GM19438 (cell line): ENCODE data around the gene HDAC9.

ENCODE experiments used
- ATAC-seq: cut with Tn5 transposase; IDR thresholded peaks from one replicate; pipeline ENCODE4 v1.9.1; 2021; ENCODE audit warnings: low read depth; ENCODE audit not compliant: unreplicated experiment

Gene HDAC9

GRCh38 chr7:18821554-18821953 lies 326.0 kb downstream of the HDAC9 start:
- ATAC-seq: no peak

DNA sequence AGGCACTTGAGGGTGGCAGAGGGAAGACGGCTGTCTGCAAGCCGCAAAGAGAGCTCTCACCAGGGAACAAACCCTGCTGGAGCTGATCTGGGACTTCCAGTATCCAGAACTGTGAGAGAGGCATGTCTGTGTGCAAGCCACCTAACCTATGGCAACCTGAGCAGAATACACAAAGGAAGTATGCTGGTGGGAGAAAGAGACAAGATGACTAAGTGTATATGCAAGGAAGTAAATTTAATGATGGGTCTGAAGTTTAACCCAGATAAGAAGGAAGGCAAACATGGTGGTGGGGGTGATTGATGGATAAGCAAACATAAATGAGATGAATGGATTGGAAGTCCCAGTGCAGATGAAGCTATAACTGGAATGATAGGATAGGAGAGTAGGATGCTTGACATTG lies 328.6 kb downstream of the HDAC9 start:
- no peak for ATAC-seq

DNA sequence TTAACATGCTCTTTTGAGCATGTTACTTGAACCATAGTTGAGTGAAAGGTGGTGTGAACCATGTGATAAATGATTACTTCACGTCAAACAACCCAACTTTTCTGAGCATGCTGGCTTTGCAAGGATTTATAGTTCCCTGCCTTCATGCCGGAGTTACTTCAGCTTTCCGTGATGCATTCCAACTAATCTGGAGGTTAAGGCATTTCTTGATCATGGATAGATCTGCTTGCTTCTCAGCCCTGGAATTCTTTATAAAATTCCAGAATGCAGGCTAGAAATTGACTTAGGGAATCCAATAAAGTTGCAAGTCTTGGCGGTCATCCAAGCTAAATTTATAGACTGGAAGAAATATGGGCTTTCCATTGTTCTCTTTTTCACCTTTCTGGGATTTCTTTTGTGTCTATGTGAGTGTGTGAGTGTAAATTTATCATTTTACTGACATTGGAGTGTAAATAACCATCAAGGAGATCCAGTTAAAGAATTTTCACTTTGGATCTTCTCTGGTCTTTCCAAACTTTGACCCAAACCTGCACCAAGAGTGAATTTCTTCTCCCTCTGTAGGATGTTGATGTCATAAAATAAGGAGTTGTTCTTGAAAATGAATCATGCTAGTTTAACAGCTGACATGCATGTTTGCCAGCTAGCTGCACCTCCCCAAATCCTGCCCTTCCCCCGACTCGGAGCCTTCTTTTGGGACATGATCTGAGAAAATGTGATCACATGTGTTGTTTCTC lies 332.9 kb downstream of the HDAC9 start:
- no peak for ATAC-seq

GRCh38 chr7:18828994-18829857 lies 333.7 kb downstream of the HDAC9 start:
- ATAC-seq: no peak

GRCh38 chr7:18829858-18830285 lies 334.3 kb downstream of the HDAC9 start:
- ATAC-seq: no peak

DNA sequence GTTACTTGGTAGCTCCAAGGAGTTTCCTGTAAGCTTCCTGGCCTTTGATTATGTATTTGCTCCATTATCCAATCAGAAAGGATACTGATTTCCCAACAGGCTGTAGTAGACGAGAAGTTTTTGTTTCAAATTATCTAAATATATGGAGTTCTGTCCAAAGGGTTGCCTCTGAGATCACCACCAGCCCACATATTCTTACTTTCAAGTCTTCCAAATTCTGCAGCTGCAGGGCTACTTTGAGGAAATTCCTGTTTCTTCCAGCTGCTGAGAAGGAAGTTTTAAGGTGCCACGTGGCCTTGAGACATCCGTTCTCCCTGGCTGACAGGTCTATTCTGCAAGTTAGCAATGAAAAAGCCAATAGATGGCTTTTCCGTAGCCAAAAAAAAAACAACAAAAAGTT lies 335.9 kb downstream of the HDAC9 start:
- no peak for ATAC-seq

- no peak for ATAC-seq
These were observed 336.4 kb downstream of the HDAC9 start for GRCh38 chr7:18831943-18832342.

DNA sequence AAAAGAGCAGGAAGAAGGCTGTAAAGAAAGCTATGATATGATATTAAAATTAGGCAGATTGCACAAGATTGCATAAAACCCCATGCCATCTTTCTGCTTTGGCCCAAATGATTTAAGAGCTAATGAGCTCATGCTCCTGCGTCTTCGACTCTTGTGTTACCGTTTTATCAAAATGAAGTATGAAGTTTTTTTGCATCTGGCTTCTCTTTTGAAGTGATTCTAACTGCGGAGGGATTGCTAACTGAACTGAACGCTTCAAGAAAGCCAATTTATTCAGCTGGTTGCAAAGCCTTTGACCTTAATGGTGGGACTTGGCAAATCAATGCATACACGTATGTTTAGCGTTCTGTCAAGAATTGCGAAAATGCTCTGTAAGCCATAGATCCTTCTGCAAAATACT lies 339.0 kb downstream of the HDAC9 start:
- no peak for ATAC-seq

DNA sequence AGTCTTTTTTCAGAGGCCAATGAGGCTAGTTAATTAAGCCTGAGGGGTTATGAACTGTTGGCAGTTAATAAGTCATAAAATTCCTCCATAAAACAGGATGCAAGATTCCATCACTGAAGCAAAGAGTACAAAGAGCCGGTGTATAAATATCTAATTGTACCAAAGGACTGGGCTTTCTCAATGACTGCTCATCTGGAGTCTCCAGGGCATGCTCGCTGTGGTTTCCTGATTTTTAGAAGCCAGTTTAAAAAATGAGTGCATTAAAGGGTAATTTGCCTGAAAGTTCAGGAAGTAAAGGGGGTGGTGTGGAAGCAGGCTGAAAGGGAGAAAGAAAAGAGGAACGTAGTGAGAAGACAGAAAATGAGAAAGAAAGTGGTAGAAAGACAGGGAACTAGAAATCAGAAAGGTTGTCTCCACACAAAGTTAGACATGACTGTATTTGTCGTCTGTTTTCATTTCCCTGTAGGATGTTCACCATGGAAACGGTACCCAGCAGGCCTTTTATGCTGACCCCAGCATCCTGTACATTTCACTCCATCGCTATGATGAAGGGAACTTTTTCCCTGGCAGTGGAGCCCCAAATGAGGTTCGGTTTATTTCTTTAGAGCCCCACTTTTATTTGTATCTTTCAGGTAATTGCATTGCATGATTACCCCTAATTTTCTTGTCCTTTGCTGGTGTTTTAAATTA lies 339.6 kb downstream of the HDAC9 start:
- ATAC-seq: no peak

- ATAC-seq: no peak
These were observed 348.4 kb downstream of the HDAC9 start for GRCh38 chr7:18843979-18844378.

DNA sequence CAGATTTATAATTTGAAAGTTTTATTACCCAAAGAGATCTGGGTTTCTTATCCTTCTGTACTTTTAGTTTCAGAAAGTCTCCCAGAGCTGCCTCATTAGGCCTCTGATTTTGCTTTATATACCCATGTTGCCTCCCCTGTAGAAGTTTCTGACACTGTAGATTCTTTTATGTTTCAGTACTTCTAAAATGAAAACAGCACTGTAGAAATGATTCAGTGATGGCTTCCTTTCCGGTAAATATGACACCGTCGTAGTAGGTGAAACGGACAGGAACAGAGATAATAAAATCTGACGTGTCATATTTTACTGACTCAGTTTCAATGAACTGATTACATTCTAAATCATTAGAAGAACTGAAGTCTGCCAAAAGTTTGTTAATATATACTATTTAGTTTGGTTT lies 349.2 kb downstream of the HDAC9 start:
- no peak for ATAC-seq

- ATAC-seq: no peak
These were observed 350.2 kb downstream of the HDAC9 start for GRCh38 chr7:18845700-18846099.

DNA sequence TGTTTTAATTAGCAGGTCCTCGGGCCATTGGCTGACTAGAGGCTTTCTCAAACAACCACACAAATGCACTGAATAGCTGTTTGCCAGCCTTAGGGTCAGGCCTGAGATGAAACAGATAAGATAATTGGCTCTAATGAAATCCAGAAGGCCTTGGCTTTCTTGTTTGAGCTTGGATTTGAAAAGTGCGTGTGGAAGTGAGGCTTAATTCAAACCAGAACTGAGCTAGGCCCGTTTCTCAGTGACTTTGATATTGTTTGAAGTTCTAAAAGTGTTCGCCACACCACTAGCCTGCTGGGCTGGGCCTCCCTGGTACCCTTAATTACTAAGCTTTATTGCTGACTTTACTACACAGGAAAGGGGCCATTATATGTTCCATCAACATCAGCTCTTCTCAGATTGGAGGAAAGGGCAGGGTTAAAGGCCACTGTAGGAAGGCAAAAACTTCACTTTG lies 351.2 kb downstream of the HDAC9 start:
- no peak for ATAC-seq

DNA sequence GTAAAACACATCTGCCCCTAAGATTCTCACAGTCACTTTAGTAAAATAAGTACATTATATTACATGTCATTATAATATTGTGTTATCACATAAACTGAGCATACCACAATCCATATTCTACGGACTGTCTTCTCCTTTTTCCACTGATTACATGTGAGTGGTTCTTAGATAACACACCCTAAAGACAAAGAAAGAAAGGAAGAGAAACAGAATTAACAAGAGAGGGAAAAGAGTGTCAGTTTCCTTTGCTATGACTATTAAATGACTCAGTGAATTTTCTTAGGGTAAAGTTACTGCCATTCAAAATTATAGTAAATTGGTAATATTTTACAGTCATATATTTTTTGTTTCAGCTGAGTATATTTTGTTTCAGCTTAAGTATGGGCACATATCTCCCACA lies 353.6 kb downstream of the HDAC9 start:
- no peak for ATAC-seq

DNA sequence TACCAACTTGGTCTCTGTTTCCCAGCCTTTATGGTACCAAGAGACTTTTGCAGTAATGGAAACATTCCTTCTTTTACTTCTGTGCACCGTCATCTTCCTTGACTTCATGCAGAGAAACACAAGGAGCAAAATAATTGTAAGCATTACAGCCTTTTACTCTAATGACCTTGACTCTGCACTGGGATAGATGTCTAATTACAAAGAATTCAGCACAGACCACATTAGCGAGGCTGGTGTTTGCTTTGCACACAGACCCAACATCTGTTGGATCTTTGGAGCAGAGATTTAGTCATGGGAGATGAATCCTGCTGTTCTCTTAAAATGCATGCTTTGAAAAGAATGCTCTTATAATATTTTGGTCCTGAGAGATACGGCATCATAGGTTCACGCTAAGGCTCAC lies 360.2 kb downstream of the HDAC9 start:
- ATAC-seq: no peak

- no peak for ATAC-seq
These were observed 362.7 kb downstream of the HDAC9 start for GRCh38 chr7:18858232-18858631.

DNA sequence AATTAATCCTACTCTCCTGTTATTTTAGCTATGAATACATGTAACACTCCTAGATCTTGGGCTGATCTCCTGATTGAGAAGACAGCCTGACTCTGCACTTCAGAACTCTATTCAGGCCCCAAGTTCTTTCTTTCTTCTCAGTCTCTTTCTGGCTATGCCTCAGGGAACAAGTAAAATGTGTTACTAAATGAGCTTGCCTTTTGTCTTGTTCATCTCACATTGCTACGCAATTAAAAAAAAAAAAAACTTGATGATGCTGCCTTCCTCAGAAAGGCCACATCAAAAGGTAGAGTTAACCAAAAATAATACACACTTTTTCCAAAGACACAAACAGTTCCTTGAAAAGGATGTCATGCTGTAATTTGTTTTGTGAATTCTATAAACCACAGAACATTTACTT lies 363.8 kb downstream of the HDAC9 start:
- ATAC-seq: no peak

DNA sequence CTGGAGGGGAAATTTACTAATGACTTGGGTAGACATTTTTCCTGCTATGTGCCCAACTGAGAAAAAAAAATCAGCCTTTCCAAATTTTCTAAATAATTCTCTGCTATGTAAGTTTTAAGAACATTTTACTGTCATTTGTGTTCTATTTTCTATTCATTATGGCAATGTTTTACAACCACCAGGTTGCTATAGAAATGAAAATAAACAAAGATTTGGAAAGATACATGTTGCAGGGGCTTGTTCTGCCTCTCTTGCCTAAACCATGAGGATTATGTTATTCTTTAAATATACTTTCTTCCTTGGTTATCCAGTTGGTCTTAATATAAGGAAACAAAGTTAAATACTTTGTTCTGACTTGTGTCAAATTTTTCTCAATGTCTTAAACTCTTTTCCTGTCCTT lies 364.7 kb downstream of the HDAC9 start:
- ATAC-seq: no peak

DNA sequence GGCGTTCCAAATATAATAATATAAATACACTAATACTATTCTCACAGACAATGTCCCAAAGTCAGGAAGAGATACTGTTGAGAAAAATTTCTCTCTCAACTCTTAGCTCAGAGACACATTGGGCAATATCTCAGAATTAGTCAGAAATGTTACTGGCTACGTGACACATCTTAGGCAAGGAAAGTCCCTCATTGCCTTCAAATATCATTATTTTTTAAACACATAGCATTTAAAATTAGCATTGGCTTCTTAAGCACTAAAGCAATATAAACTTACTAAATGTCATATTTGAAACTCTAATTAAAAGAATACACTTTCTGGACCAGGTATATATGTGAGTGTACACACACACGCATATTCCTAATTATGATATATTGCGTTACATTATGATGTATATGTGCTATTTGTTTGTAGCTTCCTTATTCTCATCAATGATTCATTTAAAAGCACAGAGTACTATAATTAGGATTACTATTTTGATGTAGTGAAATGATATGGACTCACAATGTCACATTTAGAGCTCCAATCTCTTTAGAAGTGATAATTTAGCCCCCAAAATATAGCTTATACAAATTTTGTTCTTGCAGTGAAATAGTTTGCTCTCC lies 366.1 kb downstream of the HDAC9 start:
- no peak for ATAC-seq

DNA sequence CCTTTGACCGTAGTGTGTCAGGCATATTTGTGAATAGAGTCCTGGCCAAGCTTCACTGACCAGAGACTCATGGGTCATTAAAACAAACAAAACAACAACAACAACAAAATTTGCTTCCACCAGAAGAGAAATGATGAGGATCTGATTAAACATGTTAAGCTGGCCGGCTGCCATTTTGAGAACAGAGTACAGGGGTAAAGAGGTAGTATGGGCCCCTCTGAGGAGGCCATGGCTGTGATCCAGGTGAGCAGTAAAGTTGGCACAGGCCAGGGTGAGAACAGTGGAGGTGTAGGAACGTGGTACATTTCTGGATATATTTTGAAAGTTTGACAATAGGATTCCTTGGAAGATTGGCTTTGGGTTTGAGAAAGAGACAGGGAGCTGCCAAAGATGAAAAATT lies 369.4 kb downstream of the HDAC9 start:
- no peak for ATAC-seq
